IMR-90 (cell line): ENCODE data around the gene CCDC43. TPM values are rescaled to one million over a fixed set of nuclear protein-coding genes. Genes with fewer than 3 reads are reported as not detected.

ENCODE experiments used
- ATAC-seq: fragments of 200-7000 bp; cut with Tn5 transposase; 2 replicates; pipeline ENCODE4 v1.9.1; 2020; ENCODE audit warnings: low read depth, mild to moderate bottlenecking, moderate library complexity
- BruUV-seq: library from RNA; stranded (reverse); fragments of 400-500 nt; replicated peaks from 2 replicates; lab custom pipeline; 2021; lab: Mats Ljungman, UMichigan
- CTCF ChIA-PET: fragments of 300-600 bp; formaldehyde crosslinking; extraction: SDS; loops from one replicate; lab custom pipeline; 2021; ENCODE audit warnings: antibody characterized with exemption; lab: Yijun Ruan, JAX
- POLR2A ChIA-PET: fragments of 300-600 bp; sonication (Branson Sonifier 250); formaldehyde crosslinking; loops from one replicate; lab custom pipeline; 2022; ENCODE audit warnings: antibody characterized with exemption; ENCODE audit not compliant: unreplicated experiment; lab: Charles Lee
- DNase-seq: peaks from one replicate; pipeline ENCODE4 v3.0.0; 2013
- H2AFZ ChIP-seq: replicated peaks from 2 replicates; pipeline ENCODE3; 2013; ENCODE audit warnings: low read length, mild to moderate bottlenecking; ENCODE audit not compliant: poor library complexity
- H2AK5ac ChIP-seq: 2 replicates; pipeline ENCODE4 v1.6.1; 2013; ENCODE audit warnings: low read depth, low read length, inconsistent platforms
- H2AK9ac ChIP-seq: replicated peaks from 2 replicates; pipeline ENCODE3; 2013; ENCODE audit warnings: mild to moderate bottlenecking, low read depth, low read length, moderate library complexity; ENCODE audit not compliant: poor library complexity
- H2BK120ac ChIP-seq: 2 replicates; pipeline ENCODE4 v1.6.1; 2013; ENCODE audit warnings: low read depth, low read length, inconsistent platforms
- H2BK15ac ChIP-seq: 3 replicates; pipeline ENCODE4 v1.6.1; 2013; ENCODE audit warnings: low read depth, low read length, inconsistent platforms
- H2BK20ac ChIP-seq: 2 replicates; pipeline ENCODE4 v1.6.1; 2013; ENCODE audit warnings: low read depth, mild to moderate bottlenecking, inconsistent platforms, low read length, moderate library complexity
- H2BK5ac ChIP-seq: 2 replicates; pipeline ENCODE4 v1.6.1; 2013; ENCODE audit warnings: mild to moderate bottlenecking, low read depth, low read length, inconsistent platforms; ENCODE audit not compliant: poor library complexity, severe bottlenecking
- H3K14ac ChIP-seq: replicated peaks from 2 replicates; pipeline ENCODE4 v1.6.1; 2013; ENCODE audit warnings: low read depth, low read length, inconsistent platforms
- H3K18ac ChIP-seq: 2 replicates; pipeline ENCODE4 v1.6.1; 2013; ENCODE audit warnings: low read depth, low read length, control low read depth
- H3K23ac ChIP-seq: 2 replicates; pipeline ENCODE4 v1.6.1; 2013; ENCODE audit warnings: low read depth, low read length, inconsistent platforms
- H3K27ac ChIP-seq: 2 replicates; pipeline ENCODE4 v1.5.1; 2013; ENCODE audit warnings: mild to moderate bottlenecking, control low read depth, low read length; ENCODE audit not compliant: insufficient read depth
- H3K27me3 ChIP-seq: 2 replicates; pipeline ENCODE4 v1.6.1; 2013; ENCODE audit warnings: low read length; ENCODE audit not compliant: control insufficient read depth, insufficient read depth
- H3K36me3 ChIP-seq: 2 replicates; pipeline ENCODE4 v1.6.1; 2013; ENCODE audit warnings: low read length, mixed read lengths; ENCODE audit not compliant: control insufficient read depth, insufficient read depth
- H3K4ac ChIP-seq: 2 replicates; pipeline ENCODE4 v1.6.1; 2013; ENCODE audit warnings: low read depth, low read length, inconsistent platforms
- H3K4me1 ChIP-seq: 2 replicates; pipeline ENCODE4 v1.6.1; 2013; ENCODE audit warnings: low read length, mixed read lengths; ENCODE audit not compliant: control insufficient read depth, insufficient read depth
- H3K4me2 ChIP-seq: 2 replicates; pipeline ENCODE4 v1.6.1; 2013; ENCODE audit warnings: low read depth, mild to moderate bottlenecking, control low read depth, low read length, moderate library complexity
- H3K4me3 ChIP-seq: 2 replicates; pipeline ENCODE4 v1.5.1; 2013; ENCODE audit warnings: low read depth, mild to moderate bottlenecking, control low read depth, low read length, moderate library complexity; ENCODE audit not compliant: insufficient read depth
- H3K56ac ChIP-seq: 2 replicates; pipeline ENCODE4 v1.6.1; 2013; ENCODE audit warnings: low read length, inconsistent platforms; ENCODE audit not compliant: insufficient read depth; ENCODE audit errors: extremely low read depth
- H3K79me1 ChIP-seq, 2 experiments: 2 replicates each; pipeline ENCODE4 v1.6.1; 2013; ENCODE audit warnings: low read length in 2 of 2, inconsistent platforms in 1 of 2, low read depth in 1 of 2
- H3K9ac ChIP-seq: 2 replicates; pipeline ENCODE4 v1.6.1; 2013; ENCODE audit warnings: low read depth, low read length, control low read depth
- H3K9me1 ChIP-seq: 2 replicates; pipeline ENCODE4 v1.6.1; 2013; ENCODE audit warnings: low read length, inconsistent platforms; ENCODE audit not compliant: insufficient read depth
- H3K9me3 ChIP-seq: 2 replicates; pipeline ENCODE4 v1.6.1; 2013; ENCODE audit warnings: low read length; ENCODE audit not compliant: control insufficient read depth, insufficient read depth
- H4K20me1 ChIP-seq: 2 replicates; pipeline ENCODE4 v1.6.1; 2013; ENCODE audit warnings: low read length, inconsistent platforms; ENCODE audit not compliant: insufficient read depth
- H4K5ac ChIP-seq: 2 replicates; pipeline ENCODE4 v1.6.1; 2013; ENCODE audit warnings: mild to moderate bottlenecking, low read depth, low read length, control low read depth
- H4K8ac ChIP-seq, 2 experiments: 2 replicates each; pipeline ENCODE4 v1.6.1; 2013; ENCODE audit warnings: low read depth in 2 of 2, low read length in 2 of 2, control low read depth in 1 of 2, inconsistent platforms in 1 of 2
- H4K91ac ChIP-seq: 2 replicates; pipeline ENCODE4 v1.6.1; 2013; ENCODE audit warnings: low read depth, low read length, inconsistent platforms; ENCODE audit not compliant: insufficient read depth
- FOS ChIP-seq: fragments of 150-350 bp; IDR thresholded peaks from 2 replicates; pipeline ENCODE4 v1.6.1; 2016; ENCODE audit warnings: low read depth, low read length
- WGBS, 2 experiments: methylation state at CpG; one replicate each; pipeline versions ENCODE4 v1.1.5 to v1.1.7; 2013; ENCODE audit warnings: missing lambda C conversion rate in 2 of 2; ENCODE audit not compliant: insufficient read length in 1 of 2; ENCODE audit errors: extremely low coverage in 2 of 2; 5-methylcytosine and 5-hydroxymethylcytosine counted together
- dilution Hi-C: fragments of 300-500 bp; cut with HindIII; formaldehyde crosslinking; loops from one replicate; pipeline ENCODE4 v1.14.3; 2018; ENCODE audit warnings: low sequenced_read_pairs; ENCODE audit not compliant: unreplicated experiment
- in situ Hi-C: fragments of 300-500 bp; cut with MboI; formaldehyde crosslinking; loops from 3 replicates; pipeline ENCODE4 v1.14.3; 2019; ENCODE audit warnings: low sequenced_read_pairs, inconsistent platforms, mixed read lengths
- intact Hi-C: fragments of 100-400 bp; cut with micrococcal nuclease; formaldehyde crosslinking; loops from 2 replicates; pipeline ENCODE4 v1.10.0; 2022
- polyA plus RNA-seq, 3 experiments: library from polyadenylated mRNA; depleted of rRNA; stranded (reverse); fragments of >200 nt; gene quantifications; 2 replicates each; pipeline ENCODE4 v1.2.3, GENCODE V29; 2012; ENCODE audit warnings: low replicate concordance in 1 of 3
- total RNA-seq: library from RNA; depleted of rRNA; stranded (reverse); fragments of >200 nt; gene quantifications from 2 replicates; pipeline ENCODE4 v1.2.3, GENCODE V29; 2012

The CCDC43 gene
- total and polyA plus RNA-seq, 2 of the 4 experiments (the other 2 are of a cell fraction): 11.3 to 20.8 TPM

DNA sequence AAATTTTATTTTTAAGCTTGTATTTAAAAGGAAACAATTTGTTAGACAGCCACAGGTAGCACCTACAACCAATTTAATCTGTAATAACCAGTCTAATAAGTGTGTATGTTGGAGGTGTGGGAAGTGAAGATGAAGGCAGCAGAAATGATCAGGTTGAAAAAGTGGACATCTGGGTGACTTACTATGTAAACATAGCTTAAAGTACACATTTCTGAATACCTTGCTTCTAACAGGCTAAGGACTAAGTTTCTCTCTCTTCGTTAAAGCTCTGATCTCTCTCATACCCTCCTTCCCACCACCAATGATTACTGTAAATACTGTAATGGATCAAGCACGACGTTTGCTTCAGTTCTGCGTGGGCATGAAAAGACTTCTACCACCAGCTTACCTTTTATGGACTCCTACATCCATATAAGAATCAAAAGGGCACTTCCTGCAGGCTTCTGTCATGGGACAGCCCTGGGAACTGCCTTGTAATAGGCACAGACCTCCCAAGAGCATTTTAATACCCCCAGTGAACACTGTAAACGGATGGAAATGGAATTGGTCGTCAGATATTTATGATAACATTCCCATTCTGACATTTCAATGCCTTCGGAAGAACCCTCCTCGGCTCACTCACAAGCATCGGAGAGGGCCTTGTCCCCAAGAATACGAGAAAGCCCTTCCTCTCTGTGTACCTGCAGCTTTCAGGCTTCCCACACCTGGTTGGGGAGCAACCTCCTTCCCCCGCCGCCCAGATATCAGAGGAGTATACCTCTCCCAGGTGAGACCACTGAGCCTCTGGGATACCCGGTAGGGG lies 700 bp downstream of the CCDC43 start:
- intact Hi-C loops: no loop called here
- BruUV-seq: no TSS peak
- peak; percentile 38 for DNase-seq

More for the DNA sequence above, 700 bp downstream of the CCDC43 start:
- Histone ChIP-seq H4K8ac (peak overlapping the region; percentile 88 to 96), H2BK20ac (no peak overlapping the region), H2AK9ac (peak overlapping the region; percentile 89), H2AK5ac (peak overlapping the region; percentile 84; the same call in 1 of the 2 replicates), H4K20me1 (no peaks in the 10 kb centered on the region), H4K91ac (peak overlapping the region; percentile 84), H3K9me1 (peaks cover 8% of the 10 kb centered on the region; the same call in 1 of the 2 replicates), H3K18ac (peak overlapping the region; percentile 34; the same call in 1 of the 2 replicates), H3K4me1 (0 out of 2 replicates have a peak, but pooled peaks cover 3% of the 10 kb centered on the region), H3K79me1 (peaks cover 15 to 45% of the 10 kb centered on the region in 2 experiments), H2AFZ (peak overlapping the region; percentile 97), H2BK15ac (no peak overlapping the region), H3K23ac (peak overlapping the region; percentile 55), H3K14ac (peak overlapping the region; percentile 93), H3K4ac (peak overlapping the region; percentile 84), H3K9me3 (no peaks in the 10 kb centered on the region), H4K5ac (peak overlapping the region; percentile 93), H3K27me3 (no peaks in the 10 kb centered on the region), H2BK5ac (peak overlapping the region; percentile 67), H3K27ac (peak overlapping the region; percentile 82), H3K36me3 (no peaks in the 10 kb centered on the region), H3K9ac (peak overlapping the region; percentile 90), H3K56ac (peak overlapping the region; percentile 71), H3K4me3 (peak overlapping the region; percentile 89), H3K4me2 (peak overlapping the region; percentile 95), H2BK120ac (no peak overlapping the region)
- CTCF ChIA-PET: interaction anchor here (0.6 kb wide), 1 partner anchor 125 kb away, joined by 4 read pairs; no protein-coding TSS in a partner anchor
- ATAC-seq: no peak
- no peak for TF ChIP-seq FOS
- in situ Hi-C loops: no loop called here
- POLR2A ChIA-PET: no interaction called here
- dilution Hi-C loops: no loop called here
- no CpG with 5 or more reads among the region's 13 CpGs for WGBS, 2 experiments
